GM19023 (cell line): ENCODE results near the gene ATP2A3.
"Not testable (repeated sequence)": the region's sequence is repeated elsewhere in the genome, so short reads cannot be mapped to it uniquely, and the experiment has no call there.

ENCODE experiments used
- ATAC-seq: cut with Tn5 transposase; IDR thresholded peaks from one replicate; pipeline ENCODE4 v1.9.1; 2021; ENCODE audit warnings: mild to moderate bottlenecking, moderate library complexity; ENCODE audit not compliant: unreplicated experiment

ATP2A3 gene

GRCh38 chr17:3992370-3992769 lies 28.1 kb upstream of the ATP2A3 start:
- no peak for ATAC-seq

DNA sequence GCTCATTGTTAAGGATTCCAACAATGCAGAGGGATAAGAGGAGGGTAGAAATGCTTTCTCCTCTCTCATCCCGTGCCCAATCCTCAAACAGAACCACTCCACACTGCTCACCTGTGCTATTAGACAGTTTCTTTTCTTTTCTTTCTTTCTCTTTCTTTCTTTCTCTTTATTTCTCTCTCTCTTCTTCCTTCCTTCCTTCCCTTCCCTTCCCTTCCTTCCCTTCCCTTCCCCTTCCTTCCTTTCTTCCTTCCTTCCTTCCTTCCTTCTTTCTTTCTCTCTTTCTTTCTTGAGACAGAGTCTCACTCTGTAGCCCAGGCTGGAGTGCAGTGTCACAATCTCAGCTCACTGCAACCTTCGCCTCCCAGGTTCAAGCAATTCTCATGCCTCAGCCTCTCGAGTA lies 27.5 kb upstream of the ATP2A3 start:
- ATAC-seq: not testable (repeated sequence)

DNA sequence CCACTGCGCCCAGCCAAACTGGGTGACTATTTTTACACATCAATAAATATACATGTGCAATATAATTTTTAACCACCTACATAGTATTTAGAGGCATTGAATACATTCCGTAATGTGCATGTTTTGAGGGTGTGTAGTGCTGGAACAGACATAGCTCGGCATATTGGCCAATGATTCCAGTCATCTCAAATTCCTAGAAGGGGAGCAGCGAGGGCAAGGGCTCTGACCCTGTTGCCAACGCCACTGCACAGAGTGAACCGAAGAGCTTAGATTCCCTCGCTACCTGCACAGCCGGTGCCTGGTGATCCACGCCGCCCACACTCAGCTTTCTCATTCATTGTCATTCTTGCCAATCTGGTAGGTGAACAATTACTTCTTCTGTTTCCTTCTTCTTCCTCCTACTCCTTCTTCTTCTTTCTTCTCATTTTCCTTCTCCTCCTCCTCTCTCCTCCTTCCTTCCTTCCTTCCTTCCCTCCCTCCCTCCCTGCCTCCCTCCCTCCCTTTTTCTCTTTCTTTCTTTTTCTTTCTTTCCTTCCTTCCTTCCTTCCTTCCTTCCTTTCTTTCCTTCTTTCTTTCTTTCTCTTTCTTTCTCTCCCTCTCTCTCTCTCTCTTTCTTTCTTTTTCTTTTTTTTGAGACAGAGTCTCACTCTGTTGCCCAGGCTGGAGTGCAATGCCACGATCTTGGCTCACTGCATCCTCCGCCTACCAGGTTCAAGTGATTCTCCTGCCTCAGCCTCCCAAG lies 26.3 kb upstream of the ATP2A3 start:
- ATAC-seq: no peak

GRCh38 chr17:3989041-3989886 lies 25.0 kb upstream of the ATP2A3 start:
- ATAC-seq: no peak

GRCh38 chr17:3988297-3989040 lies 24.2 kb upstream of the ATP2A3 start:
- no peak for ATAC-seq

DNA sequence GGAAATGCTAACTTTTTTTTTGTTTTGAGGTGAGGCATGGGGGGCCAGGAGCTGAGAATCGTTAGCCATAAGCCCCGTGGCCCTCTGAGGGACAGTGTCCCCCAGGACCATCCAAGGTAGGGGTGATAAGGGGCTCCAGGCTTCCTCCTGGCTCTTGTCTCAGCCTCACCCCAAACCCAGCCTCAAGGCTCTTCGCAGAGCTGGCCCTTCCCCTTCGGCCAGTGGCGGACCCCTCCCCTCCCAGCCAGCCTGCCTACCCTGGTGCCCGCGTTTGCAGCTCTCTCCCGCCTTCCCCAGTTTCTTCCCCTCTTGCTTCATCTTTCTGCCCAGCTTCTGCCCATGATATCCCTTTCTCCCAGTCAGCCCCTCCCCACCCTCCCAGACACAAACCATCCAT lies 22.7 kb upstream of the ATP2A3 start:
- no peak for ATAC-seq

GRCh38 chr17:3986270-3986938 lies 22.2 kb upstream of the ATP2A3 start:
- no peak for ATAC-seq

GRCh38 chr17:3985846-3986245 lies 21.6 kb upstream of the ATP2A3 start:
- ATAC-seq: no peak

- no peak for ATAC-seq
Measured at GRCh38 chr17:3983606-3984484, 19.6 kb upstream of the ATP2A3 start.

DNA sequence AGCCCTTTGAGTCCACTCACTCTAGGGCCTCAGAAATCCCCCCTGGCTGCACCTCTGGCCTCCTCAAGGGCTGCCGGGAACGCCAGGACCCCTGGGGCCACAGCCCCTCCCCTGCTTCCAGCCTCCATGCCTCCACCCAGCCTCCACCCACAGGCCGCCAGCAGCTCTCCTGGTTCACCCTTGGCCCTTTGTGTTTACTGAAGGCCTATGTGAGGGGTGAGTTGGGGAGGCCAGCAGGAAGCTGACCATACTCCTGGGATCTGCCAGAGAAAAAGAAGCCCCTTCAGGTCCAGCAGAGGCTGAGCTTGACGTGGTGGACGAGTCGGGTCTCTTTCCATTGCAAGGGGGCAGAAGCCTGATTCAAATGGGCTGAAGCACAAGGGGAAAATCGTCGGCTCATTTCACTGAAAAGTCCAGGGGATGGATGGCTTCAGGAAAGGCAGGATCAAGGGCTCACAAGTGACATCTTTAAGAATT lies 18.3 kb upstream of the ATP2A3 start:
- ATAC-seq: no peak

GRCh38 chr17:3982113-3982512 lies 17.9 kb upstream of the ATP2A3 start:
- no peak for ATAC-seq

- ATAC-seq: no peak
Measured at GRCh38 chr17:3981455-3981854, 17.2 kb upstream of the ATP2A3 start.

DNA sequence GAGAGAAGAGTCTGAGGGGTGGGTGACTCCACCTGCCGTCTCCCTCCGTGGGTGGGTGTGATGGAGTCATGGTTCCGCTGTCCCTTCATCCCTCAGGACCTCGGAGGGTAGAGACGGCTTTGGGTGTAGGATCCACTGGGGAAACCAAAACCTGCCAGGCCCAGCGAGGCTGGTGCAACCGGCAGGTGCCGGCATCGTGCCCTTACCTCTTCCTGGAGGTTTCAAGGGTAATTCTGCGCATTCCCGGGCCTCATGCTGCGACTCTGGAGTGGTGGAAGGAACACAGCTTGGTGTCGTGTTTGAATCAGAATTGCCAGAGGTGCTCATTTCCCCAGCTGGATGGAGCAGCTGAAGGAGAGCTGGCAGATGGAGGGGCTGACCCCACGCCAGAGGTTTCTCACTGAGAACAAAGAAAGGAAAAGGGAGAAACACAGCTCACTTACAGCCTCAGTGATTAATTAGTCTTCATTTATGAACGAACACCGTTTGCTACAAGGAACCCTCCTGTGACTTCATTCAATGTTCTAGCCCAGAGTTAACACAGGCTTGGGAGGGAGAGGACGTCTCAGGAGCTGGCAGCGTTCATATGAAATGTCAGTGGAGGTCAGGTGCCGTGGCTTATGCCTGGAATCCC lies 16.3 kb upstream of the ATP2A3 start:
- no peak for ATAC-seq

DNA sequence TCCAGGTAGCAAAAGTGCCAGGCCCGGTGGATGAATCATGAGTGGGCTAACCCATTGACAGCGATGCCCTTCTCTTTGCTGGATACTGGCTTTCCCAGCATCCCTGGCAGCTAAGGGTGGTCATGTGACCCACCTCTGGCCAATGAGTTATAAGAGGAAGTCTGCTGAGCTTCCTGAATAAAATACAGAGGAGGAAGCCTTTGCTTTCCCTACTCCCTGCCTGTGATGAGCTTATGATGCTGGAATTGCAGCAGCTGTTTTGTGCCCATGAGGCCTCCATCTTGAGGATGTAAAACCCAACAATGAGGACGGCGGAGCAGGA lies 15.0 kb upstream of the ATP2A3 start:
- ATAC-seq: no peak

DNA sequence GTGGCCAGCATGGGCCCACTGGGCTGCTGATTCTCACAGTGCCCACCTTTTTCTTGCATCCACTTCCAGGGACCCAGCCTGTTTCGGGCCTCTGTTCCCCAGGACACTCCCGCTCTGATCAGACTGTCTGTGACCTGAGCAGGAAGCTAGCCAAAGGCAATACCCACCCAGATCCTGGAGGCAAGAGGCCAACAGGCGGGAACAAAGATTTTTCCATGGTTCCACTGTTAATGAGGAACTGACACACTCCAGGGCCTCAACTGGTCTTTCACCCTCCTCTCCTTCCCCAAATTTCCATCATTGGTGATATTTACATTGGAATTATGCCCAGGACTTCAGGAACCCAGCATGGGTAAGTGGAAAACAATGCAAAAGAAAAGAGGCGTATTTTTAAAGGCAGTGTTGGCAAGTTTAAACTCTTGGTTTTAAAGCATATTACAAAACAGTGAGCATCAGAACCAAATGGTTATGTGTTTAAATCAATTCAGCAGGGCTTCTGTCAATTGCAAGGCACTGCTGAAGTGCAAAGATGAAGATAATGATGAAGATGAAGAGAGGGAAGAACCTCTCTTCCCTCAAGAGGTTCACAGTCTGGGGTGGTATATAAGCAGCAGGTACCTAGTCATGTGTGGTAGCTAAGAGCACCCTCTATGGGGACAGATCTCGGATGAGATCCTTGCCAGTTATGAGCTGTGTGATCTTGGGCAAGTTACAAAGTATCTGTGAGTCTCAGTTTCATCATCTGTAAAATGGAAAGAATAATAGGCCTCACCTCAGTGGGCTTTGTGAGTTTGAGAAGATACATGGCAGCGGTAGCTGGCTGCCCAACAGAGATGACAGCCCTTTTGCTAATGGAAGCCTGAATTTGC lies 14.4 kb upstream of the ATP2A3 start:
- no peak for ATAC-seq

GRCh38 chr17:3977387-3977786 lies 13.2 kb upstream of the ATP2A3 start:
- no peak for ATAC-seq

DNA sequence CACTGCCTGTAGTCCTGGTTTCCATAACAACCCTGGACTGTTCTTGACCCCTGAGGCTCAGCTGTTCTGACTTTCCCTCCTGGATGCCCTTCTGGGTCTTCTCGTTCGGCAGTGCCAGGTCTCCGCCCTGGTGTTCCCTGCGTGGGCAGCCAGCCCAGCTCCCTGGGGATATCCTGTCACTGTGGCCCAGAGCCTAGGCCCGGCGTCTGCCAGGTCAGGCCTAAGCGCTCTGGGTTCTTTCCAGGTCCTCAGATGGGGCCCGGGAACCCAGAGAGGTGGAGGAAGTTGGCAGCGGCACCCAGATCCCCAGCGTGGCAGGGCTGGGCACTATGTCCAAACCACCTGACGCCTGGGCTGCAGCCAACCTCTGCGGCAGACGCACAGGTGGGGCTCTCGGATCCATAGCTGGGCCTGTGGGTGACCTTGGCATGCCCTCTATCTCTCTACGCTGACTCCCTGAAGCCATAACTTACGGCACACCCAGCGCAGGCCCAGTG lies 12.5 kb upstream of the ATP2A3 start:
- no peak for ATAC-seq

DNA sequence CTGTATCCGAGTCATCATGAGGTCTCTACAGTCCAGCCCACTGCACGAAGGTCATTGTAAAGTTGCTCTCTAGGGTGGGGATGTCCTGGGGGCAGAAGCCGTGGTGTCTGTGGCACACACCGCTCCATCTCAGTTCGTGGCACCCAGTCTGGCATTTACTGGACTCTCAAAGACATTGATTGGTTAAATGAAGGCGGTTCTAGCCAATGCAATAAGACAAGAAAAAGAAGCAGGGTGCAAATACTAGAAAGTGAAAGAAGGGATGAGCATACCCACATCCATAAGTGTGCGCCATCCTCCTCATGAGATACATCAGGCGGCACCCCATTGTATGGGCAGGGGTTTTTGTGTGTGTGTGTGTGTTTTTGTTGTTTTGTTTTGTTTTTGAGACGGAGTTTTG lies 10.7 kb upstream of the ATP2A3 start:
- no peak for ATAC-seq
